HG03095 (cell line): Measurements from ENCODE around the gene EIF6.

ENCODE experiments used
- ATAC-seq: cut with Tn5 transposase; IDR thresholded peaks from one replicate; pipeline ENCODE4 v1.9.1; 2021; ENCODE audit warnings: moderate library complexity; ENCODE audit not compliant: unreplicated experiment

The EIF6 gene

GRCh38 chr20:35314816-35315631 is 30.5 kb upstream of the EIF6 start:
- ATAC-seq, result no peak

DNA sequence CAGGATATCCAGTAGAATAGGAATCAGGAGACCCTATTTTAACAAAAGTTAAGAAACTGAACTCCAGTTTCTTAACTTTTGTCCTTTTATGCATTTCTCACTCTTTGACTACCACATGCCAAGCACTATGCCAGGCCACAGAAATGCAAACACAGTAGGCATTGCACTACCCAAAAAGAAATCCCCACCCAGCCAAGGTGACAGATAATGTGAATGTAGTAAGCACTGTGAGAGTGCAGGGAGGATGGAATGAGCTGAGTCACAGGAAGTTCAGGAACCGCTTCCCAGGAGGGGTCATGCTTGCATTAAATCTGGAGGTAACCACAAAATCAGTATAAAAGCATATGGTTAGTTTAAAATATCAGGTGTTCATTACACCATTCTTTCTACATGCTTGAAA is 27.7 kb upstream of the EIF6 start:
- no peak for ATAC-seq

- no peak for ATAC-seq
These were observed 27.2 kb upstream of the EIF6 start for GRCh38 chr20:35311822-35312221.

DNA sequence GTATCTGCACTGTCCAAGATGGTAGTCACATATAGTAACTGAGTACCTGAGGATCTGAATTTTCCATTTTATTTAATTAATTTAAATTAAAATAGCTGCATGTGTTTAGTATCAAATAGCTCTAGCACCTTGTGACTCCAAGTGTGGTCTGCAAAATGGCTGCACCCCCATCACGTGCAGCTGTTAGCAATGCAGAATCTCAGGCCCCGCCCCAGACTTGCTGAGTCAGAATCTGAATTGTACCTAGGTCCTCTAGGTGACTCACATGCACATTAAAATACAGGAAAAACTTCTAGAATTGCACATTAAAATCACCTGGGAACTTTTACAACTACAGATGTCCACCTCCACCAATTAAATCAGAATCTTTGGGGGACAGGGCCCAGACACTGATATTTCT is 26.8 kb upstream of the EIF6 start:
- no peak for ATAC-seq

DNA sequence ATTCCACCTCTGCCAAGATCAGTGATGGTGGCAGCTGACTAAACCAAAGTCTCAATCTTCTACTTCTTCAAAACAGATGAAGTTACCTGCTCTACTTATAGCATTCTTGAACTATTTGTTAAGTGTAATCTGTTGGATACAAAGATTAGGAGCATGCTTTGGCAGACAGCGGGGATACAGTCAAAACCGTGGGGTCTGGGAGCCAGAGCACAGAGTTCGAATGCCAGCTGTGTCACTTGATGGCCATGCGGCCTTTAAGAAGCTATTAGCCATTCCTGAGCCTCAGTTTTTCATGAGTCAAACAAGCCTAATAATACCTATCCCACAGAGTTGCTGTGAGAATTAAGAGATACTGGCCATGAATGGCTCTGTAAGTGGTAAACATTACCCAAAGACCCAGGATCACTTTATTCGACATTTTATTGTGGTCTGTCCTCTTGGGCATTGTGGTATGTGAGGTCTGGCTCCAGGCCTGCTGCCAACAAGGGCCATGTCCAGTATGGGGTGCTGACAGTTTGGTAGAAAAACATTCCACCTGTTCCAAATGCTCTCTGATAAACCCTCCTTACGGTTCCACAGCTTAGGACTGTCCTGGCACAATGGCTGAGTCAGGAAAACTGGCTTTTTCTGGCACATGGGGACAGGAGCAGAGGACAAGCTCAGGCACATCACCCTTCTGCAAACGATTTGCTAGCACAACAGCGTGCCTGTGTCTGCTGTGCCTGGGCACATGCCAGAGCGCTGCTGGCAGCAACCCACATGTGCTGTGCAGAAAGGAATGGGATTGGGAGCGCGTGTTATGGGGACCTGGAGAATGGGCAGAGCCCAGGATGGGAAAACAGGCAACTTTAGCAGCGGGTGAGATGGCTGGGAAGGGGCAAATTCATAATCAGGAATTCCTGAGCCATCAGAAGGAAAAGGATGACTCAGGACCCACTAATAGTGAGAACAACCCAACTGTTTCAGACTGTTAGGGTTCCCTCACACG is 23.4 kb upstream of the EIF6 start:
- ATAC-seq, result no peak

GRCh38 chr20:35306931-35307517 is 22.5 kb upstream of the EIF6 start:
- ATAC-seq, result no peak

DNA sequence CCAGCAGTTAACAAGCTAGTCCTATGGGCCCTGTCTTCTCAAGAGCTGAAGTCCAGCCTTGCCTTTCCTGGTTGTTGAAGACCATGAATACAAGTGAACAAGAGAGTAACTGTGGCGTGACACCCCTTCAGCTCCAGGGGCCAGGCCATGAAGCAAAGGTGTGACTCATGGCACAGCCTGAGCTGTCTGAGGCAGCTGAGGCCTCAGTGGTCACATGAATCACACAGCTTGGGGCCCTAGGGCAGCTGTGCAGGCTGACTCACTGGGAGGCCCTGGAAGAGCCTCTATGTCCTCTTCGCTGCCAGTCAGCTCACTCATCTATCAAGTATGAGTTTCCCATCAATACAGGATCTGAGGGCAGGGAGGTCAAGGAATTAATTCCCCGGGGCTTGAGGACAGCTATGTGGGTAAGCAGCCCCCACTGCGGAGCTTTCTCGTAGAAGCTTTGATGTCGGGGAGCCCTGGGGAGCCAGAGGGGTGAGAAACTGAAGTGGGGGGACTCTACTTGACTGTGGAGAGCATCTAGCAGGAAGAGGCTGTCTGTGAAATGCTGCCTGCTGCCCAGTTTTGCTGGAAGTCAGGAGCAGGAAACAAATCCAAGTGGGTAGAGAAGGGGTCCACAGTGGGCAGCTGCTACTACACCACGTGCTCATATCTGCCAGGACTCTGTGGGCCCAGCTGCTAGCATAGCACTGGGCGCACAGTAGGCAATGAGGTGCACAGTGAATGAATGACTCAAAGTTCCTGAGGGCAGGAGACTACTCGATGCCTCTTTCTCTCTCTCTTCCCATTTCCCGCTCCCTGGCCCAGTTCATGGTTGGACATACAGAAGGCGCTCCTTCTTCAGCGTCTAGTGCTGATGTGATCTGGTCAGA is 21.3 kb upstream of the EIF6 start:
- no peak for ATAC-seq

DNA sequence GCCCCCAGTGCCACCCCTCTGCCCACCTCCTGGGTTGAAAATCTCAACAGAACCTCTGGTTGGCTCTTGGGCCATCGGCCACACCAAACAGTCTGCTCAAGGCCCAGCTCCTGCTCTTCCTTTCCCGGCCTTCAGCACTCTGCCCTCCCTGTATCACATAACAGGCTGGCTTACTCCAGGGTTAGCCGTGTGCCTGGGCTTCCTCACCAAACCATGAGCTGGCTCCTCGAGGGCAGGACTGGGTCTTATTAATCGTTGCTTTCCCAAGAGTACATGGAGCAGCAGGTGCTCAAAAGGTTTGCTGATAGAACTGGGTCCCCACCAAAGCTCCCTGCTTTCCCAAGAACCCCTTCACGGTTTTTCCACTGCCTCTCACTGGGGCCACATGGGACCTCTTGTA is 20.4 kb upstream of the EIF6 start:
- no peak for ATAC-seq

DNA sequence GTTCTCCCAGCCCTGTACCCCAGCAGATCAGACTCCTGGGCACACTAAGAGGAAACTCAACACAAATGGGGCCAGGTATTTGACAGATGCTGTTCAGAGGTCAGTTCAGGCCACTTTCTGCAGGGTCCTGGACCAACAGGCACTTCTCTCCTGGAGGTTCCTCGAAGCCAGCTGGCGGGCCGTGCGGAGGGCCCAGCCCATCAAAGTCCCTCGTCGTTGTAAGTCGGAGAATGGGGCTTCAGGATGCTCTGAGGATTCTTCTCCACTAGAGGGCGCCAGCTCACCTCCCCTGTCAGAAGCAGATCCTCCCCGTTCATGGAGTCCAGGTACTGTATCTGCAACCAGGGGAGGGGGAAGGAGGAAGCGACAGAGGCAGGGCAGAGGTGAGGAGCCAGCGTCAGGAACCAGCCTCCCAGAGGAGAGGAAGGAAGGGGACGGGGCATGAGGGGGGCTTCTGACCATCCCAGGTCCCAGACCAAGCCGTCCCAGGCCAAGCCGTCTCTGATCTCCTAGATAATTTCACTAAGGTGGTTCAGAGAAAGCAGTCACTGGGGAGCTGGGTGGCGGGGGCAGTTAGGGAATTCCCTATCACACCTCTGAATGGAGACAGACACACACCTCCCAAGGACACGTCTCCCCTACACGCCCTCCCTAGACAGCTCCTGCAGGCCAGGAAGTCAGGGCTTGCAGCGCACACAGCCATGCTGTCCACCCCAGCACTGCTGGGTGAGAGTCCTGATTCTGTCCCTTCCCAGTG is 19.3 kb upstream of the EIF6 start:
- ATAC-seq, result no peak

DNA sequence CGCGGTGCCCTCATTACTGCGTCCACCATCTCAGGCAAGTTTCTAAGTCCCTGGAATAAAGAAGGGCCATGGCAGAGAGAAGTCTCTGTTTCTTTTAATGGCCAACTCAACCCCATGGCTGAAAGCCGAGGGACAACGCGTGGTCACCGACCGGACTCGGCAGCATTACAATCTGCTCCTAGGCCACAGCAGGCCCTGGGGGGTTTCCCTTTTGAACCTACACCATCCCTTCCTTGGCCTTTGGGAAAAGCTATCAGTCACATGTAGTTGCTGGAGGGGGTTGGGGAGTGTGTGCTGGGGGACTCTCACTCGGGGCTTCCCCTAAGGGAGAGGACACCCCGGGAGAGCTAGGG is 18.8 kb upstream of the EIF6 start:
- no peak for ATAC-seq

DNA sequence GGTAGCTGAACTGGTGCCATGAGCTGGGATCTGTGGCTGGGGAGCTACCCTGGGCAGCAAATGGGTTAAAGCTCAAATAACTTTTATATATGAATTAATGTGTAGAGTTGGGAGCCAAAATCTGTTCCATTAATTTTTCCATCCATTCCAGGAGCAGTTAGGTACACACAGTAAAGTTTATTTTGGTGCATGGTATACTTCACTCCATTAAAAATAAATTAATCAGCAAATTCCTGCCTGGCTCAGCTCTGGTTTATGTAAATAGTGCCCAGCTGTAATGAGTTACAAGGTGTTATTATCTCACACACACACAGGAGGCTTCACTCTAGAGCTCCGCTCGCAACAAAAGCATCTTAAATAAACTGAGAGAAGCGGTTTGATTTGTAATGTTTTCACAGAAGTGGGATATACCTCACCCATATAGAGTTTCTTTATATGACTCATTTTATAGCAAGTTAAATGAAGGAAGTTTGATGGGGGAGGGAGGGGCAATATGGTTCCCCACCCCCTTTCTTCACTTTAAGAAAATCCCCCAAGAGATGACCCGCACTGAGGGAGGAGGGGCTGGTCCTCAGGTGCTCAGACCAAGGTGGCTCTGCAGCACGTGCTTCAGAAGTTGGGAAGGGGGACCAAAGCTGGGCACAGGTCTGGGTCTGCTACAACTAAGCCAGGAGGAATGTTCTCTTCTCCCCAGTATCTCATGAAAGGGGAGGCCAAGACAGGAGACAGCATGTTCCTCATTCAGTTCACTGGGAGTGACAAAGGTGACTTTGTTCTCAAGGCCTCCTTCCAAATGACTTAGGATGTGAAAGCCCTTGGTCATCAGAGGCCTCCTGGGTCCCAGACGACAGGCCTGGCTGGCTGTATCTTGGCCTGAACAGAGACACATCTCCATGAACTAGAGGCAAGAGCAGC is 18.1 kb upstream of the EIF6 start:
- no peak for ATAC-seq

DNA sequence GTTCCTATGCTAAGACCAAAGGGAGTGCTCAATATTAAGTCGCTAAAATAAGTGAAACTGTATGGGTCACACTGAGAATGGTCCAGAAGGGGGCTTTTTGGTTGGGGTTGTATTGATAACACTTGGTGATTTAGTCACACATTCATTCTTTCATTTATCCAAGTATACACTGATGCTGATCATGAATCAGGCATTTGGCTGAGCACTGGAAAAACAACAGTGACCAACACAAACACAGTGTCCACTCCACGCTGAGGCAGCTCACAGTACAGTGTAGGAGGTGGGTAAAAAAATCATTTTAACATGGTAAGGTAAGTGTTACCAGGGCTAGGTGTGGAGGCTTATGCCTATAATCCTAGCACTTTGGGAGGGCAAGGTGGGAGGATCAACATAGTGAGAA is 16.9 kb upstream of the EIF6 start:
- no peak for ATAC-seq

DNA sequence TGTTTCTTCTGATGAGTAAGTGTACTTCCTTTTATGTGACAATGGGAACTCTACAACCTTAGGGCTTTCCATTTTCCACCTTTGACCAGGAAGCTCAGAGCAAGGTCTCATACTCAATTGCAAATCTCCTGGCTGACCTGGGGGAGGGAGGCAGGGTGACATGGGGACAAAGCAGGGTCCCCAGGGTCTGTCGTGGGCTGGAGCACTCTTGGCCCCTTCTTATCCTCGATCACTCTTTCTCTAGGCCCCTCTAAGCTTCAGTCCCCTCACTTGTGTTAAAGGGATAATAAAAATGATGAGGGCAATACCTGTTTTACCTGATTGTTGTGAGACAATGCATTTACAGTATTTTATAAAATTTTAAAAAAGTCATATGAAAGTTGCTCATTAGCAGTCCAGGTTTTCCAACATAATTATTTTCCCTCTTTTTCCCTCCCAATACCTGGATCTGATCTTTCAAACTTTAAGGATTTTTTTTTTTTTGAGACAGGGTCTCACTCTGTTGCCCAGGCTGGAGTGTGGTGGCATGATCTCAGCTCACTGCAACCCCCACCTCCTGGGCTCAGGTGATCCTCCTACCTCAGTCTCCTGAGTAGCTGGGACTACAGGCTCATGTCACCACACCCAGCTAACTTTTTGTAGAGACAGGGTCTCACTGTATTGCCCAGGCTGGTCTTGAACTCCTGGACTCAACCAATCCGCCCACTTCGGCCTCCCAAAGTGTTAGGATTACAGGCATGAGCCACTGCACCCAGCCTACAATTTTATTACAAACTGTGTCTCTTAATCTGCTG is 16.1 kb upstream of the EIF6 start:
- no peak for ATAC-seq

DNA sequence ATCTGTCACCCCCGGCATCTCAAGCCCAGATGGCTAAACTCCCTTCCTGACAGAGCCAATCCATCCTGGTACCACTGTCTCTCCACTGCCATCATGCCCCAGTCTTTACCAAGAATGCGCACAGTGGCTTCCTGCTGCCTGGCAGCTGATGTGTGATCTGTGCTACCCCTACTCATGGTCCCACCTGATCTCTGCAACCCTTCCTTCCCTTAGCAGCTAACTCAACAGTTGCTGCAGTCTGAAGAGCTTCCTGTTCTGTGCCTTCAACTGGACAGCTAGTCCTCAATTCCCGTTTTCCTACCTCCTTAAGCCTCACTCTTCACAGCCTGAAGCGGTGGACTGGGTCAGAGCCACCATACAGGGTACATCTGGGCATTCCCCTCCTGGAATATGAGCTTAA is 15.2 kb upstream of the EIF6 start:
- ATAC-seq, result no peak

- no peak for ATAC-seq
These were observed 13.7 kb upstream of the EIF6 start for GRCh38 chr20:35298264-35298663.

GRCh38 chr20:35297740-35298139 is 13.2 kb upstream of the EIF6 start:
- no peak for ATAC-seq

- ATAC-seq, result no peak
These were observed 12.6 kb upstream of the EIF6 start for GRCh38 chr20:35297155-35297554.

- ATAC-seq, result no peak
These were observed 11.6 kb upstream of the EIF6 start for GRCh38 chr20:35296101-35296554.
